GM19324 (cell line): Measurements from ENCODE around the gene SP140L.
"Not testable (repeated sequence)": the region's sequence is repeated elsewhere in the genome, so short reads cannot be mapped to it uniquely, and the experiment has no call there.

ENCODE experiments used
- ATAC-seq: cut with Tn5 transposase; IDR thresholded peaks from one replicate; pipeline ENCODE4 v1.9.1; 2021; ENCODE audit warnings: mild to moderate bottlenecking, moderate library complexity; ENCODE audit not compliant: unreplicated experiment, low FRiP score

The SP140L gene

GRCh38 chr2:230326453-230327417 lies at the start of gene SP140L:
Gene SP140L, plus strand, starts transcription at chr2:230327193. Its CDS starts 77 bp downstream, at chr2:230327270.
- peak; percentile 86 for ATAC-seq

DNA sequence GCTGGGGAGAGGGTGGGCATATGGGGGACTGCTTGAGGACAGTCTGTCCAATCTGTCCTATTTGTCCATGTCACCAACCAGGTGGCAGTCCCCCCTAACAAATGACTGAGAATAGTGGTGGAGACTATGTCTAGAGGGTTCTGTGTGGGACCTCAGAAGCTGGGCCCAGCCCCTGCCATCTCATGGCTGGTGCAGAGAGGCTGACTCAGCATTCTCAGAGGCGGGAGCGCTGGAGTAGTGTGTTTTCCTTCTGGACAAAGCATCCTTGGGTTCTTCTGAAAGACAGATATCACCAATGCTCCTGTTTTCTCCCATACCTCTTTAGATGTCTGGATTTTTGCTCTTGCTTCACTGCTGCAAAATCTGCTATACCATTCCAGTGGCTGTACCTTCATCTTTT lies 44.1 kb upstream of the SP140L start:
- ATAC-seq = no peak

GRCh38 chr2:230286048-230286447 lies 40.9 kb upstream of the SP140L start:
- ATAC-seq = no peak

DNA sequence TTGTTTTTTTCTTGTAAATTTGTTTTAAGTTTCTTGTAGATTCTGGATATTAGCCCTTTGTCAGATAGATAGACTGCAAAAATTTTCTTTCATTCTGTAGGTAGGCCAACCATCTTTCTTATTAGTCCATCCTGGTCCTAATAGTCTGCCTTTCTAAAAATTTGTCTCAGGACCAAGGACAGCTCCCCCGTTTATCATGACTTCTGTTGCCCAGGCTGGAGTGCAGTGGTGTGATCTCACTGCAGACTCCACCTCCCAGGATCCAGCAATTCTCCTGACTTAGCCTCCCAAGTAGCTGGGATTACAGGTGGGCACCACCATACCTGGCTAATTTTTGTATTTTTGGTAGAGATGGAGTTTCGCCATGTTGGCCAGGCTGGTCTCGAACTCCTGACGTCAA lies 37.7 kb upstream of the SP140L start:
- not testable (repeated sequence) for ATAC-seq

- no peak for ATAC-seq
These were observed 31.8 kb upstream of the SP140L start for GRCh38 chr2:230295192-230295591.

GRCh38 chr2:230296917-230297316 lies 30.1 kb upstream of the SP140L start:
- ATAC-seq = no peak

GRCh38 chr2:230299618-230300017 lies 27.4 kb upstream of the SP140L start:
- no peak for ATAC-seq

- ATAC-seq = no peak
These were observed 21.3 kb upstream of the SP140L start for GRCh38 chr2:230305416-230306275.

- ATAC-seq = no peak
These were observed 20.5 kb upstream of the SP140L start for GRCh38 chr2:230306474-230306873.

- no peak for ATAC-seq
These were observed 19.5 kb upstream of the SP140L start for GRCh38 chr2:230307485-230307884.

- no peak for ATAC-seq
These were observed 18.5 kb upstream of the SP140L start for GRCh38 chr2:230308402-230309000.

GRCh38 chr2:230310792-230311191 lies 16.2 kb upstream of the SP140L start:
- not testable (repeated sequence) for ATAC-seq

GRCh38 chr2:230311634-230312033 lies 15.4 kb upstream of the SP140L start:
- not testable (repeated sequence) for ATAC-seq

DNA sequence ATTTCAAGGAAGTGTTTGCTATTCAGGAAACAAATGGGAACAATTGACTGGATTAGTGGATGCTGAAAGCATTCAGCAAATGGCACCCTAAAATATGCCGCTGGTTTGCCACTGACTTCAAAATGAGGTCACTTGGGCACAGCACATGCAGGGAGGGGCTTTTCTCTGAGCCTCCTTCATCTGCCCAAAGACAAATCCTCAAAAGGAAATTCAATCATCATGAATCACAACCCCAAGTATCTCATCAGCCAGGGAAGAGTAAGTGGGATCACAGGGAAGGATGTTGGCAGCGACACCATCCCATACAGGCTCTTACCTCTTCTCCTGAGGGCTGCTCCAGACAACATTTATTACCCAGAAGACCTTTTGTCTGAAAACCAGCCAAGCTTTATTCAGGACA lies 14.4 kb upstream of the SP140L start:
- ATAC-seq = no peak

- no peak for ATAC-seq
These were observed 9.6 kb upstream of the SP140L start for GRCh38 chr2:230317366-230317765.

DNA sequence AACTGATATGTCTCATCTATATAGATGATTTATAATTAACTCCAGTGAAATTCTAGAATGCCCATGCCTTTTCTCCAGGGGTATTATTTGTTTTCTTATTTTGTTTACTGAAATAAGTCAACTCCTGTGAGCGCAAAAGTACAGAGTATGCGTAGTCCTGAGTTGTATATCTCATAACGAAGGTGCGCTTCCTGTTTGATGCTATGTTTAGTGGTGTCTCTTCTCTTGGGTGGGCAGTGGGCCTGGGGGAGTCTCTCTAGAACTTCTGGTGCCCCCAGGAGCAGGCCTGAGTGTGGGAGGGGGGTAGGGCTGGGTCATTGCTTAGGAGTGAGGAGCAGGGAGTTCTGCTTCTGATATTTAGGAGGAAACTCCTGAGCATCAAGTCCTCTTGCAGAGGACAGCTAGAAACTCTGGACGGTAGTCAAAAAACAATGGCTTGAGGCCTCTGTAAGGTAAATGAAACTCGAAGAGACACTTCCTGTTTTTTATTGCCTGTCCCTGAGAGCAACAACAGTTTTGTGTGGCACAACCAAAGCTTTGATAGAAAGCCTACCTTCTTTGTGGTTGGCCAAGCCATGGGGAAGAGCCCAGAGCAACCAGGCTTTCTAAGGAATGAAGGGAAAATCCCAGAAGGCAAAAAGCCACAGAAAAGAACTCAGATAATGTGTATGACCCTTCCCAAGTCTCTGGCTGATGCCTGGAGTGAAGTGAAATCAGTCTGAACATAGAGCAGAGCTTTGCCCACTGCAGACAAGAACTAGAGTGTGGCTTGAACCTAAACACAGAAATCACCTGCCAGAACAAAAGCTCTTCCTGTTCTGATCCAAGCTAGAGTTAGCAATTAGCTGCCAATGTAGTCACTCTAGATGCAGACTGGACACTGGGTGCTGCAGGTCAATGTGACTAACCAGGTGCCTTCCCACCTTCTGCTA lies 8.5 kb upstream of the SP140L start:
- peak; percentile 18 for ATAC-seq

DNA sequence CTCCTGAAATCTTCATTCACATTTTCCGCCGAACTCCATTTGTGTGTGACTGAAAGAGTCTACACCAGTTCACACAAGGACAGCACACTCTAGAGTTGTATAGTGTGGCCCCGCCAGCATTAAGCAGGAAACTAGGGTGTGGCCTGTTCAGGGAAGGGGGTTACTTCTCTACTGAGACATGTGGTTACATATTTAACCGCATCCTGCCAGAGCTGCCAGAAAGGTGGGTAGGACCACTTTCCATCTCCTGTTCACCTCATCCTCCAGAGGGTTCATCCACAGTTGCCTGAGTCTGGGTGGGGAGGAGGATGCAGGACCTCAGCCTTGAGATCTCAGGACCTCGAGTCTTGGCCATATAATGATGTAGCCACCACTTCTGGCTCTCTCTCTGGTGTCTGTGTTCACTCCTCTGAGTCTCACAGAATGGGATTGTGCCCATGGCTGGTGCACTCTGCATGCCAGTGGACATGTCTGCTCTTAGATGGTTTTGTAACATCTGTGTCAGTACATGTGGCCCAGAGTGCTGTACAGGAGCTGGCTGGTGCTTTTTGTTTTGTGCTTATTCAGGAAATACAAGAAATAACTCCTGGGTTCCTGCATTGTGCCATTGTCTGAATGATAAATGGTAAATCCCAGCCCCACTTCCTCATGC lies 7.7 kb upstream of the SP140L start:
- ATAC-seq = peak; percentile 73

- ATAC-seq = no peak
These were observed 6.0 kb upstream of the SP140L start for GRCh38 chr2:230321031-230321430.
